HepG2 (cell line): Measurements from ENCODE around the gene STK38L. TPM values are rescaled to one million over a fixed set of nuclear protein-coding genes. Genes with fewer than 3 reads are reported as not detected.

ENCODE experiments used
- ATAC-seq: fragments of 200-7000 bp; cut with Tn5 transposase; 3 replicates; pipeline ENCODE4 v1.9.1; 2020; ENCODE audit warnings: mild to moderate bottlenecking, moderate library complexity
- BruUV-seq: library from RNA; stranded (reverse); fragments of 400-500 nt; replicated peaks from 2 replicates; lab custom pipeline; 2021; lab: Mats Ljungman, UMichigan
- CTCF ChIA-PET: fragments of 300-600 bp; formaldehyde crosslinking; extraction: SDS; loops from one replicate; lab custom pipeline; 2021; ENCODE audit warnings: low total read pairs, inconsistent platforms, low intra/inter-chr PET ratio; lab: Yijun Ruan, JAX
- POLR2A ChIA-PET: fragments of 350-600 bp; sonication (Branson Sonifier 250); formaldehyde crosslinking; loops from one replicate; lab custom pipeline; 2020; ENCODE audit warnings: antibody characterized with exemption, inconsistent platforms; lab: Yijun Ruan, JAX
- DNase-seq: peaks from one replicate; pipeline ENCODE4 v3.0.0-alpha.2; 2015; ENCODE audit warnings: low spot score
- FAIRE-seq: peaks from 3 replicates; lab custom pipeline; 2011; peaks lifted over from hg19 to GRCh38; lab: Jason Lieb, UNC
- H2AFZ ChIP-seq: one replicate; pipeline ENCODE4 v1.6.1; 2011; ENCODE audit warnings: low read length, inconsistent platforms
- H3K27ac ChIP-seq: fragments of 300-600 bp; 3 replicates; pipeline ENCODE4 v1.8.0; 2011; ENCODE audit warnings: mixed run types, mild to moderate bottlenecking, mixed read lengths, low read length, inconsistent platforms; ENCODE audit not compliant: insufficient read depth; ENCODE audit errors: extremely low read length
- H3K27me3 ChIP-seq, 2 experiments: fragments of 200-600 bp in 1 of 2; 2 replicates in 1 of 2; 3 replicates in 1 of 2; pipeline versions ENCODE4 v1.6.0 to v1.8.0; 2011; ENCODE audit warnings: low read length in 2 of 2, mild to moderate bottlenecking in 2 of 2, moderate library complexity in 2 of 2, inconsistent platforms in 1 of 2; ENCODE audit not compliant: insufficient read depth in 2 of 2, control insufficient read depth in 1 of 2
- H3K36me3 ChIP-seq, 2 experiments: fragments of 200-600 bp in 1 of 2; replicated peaks in 1 of 2; 2 replicates in 1 of 2; 3 replicates in 1 of 2; pipeline versions ENCODE4 v1.5.1 to v1.8.0; 2011; ENCODE audit warnings: low read length in 2 of 2, inconsistent platforms in 1 of 2; ENCODE audit not compliant: insufficient read depth in 2 of 2, control insufficient read depth in 1 of 2
- H3K4me1 ChIP-seq: 2 replicates; pipeline ENCODE4 v1.5.1; 2012; ENCODE audit warnings: low read length, inconsistent platforms; ENCODE audit not compliant: insufficient read depth
- H3K4me2 ChIP-seq: 2 replicates; pipeline ENCODE4 v1.6.0; 2011; ENCODE audit warnings: low read depth, low read length, inconsistent platforms
- H3K4me3 ChIP-seq, 3 experiments: fragments of 200-600 bp in 1 of 3; sonication (generic), shearing (Covaris generic) in 1 of 3; replicated peaks in 1 of 3; 2 replicates each; pipeline ENCODE4 v1.5.1; 2011 to 2016; ENCODE audit warnings: low read length in 3 of 3, inconsistent platforms in 2 of 3, low read depth in 2 of 3, mild to moderate bottlenecking in 2 of 3, control low read depth in 1 of 3, mixed read lengths in 1 of 3; ENCODE audit not compliant: insufficient read depth in 1 of 3
- H3K79me2 ChIP-seq: one replicate; pipeline ENCODE4 v1.6.1; 2011; ENCODE audit warnings: low read length, inconsistent platforms; ENCODE audit not compliant: insufficient read depth
- H3K9ac ChIP-seq: 2 replicates; pipeline ENCODE4 v1.6.0; 2011; ENCODE audit warnings: mild to moderate bottlenecking, low read depth, low read length, inconsistent platforms; ENCODE audit not compliant: insufficient read depth
- H3K9me3 ChIP-seq: 2 replicates; pipeline ENCODE4 v1.5.1; 2012; ENCODE audit warnings: mild to moderate bottlenecking, low read length
- H4K20me1 ChIP-seq: 2 replicates; pipeline ENCODE4 v1.6.0; 2011; ENCODE audit warnings: inconsistent platforms, mild to moderate bottlenecking, low read length, moderate library complexity; ENCODE audit not compliant: insufficient read depth
- CREM ChIP-seq, 2 experiments: sonication (generic) in 1 of 2; formaldehyde crosslinking in 1 of 2; IDR thresholded peaks; 2 replicates each; pipeline versions ENCODE4 v1.4.0 to v1.6.1; 2016 to 2020; ENCODE audit warnings: antibody characterized with exemption in 1 of 2, mild to moderate bottlenecking in 1 of 2, missing genetic modification reagents in 1 of 2
- MAFG ChIP-seq: sonication (generic); formaldehyde crosslinking; IDR thresholded peaks from 2 replicates; pipeline ENCODE4 v1.5.1; 2020; ENCODE audit warnings: mild to moderate bottlenecking, missing genetic modification reagents
- ZNF24 ChIP-seq: fragments of 450-650 bp; IDR thresholded peaks from 2 replicates; pipeline ENCODE4 v1.6.1; 2017; ENCODE audit warnings: antibody characterized with exemption, mild to moderate bottlenecking
- ZNF260 ChIP-seq: sonication (generic); formaldehyde crosslinking; IDR thresholded peaks from 2 replicates; pipeline ENCODE4 v1.4.0; 2020; ENCODE audit warnings: missing genetic modification reagents, low read depth, mild to moderate bottlenecking, borderline replicate concordance
- ZZZ3 ChIP-seq: sonication (generic); formaldehyde crosslinking; IDR thresholded peaks from 2 replicates; pipeline ENCODE4 v1.4.0; 2020; ENCODE audit warnings: missing genetic modification reagents, mild to moderate bottlenecking, borderline replicate concordance
- WGBS: methylation state at CpG from one replicate; pipeline ENCODE4 v1.1.6; 2017; ENCODE audit warnings: low lambda C conversion rate; 5-methylcytosine and 5-hydroxymethylcytosine counted together
- in situ Hi-C: cut with HindIII; loops from 2 replicates; pipeline ENCODE4 v1.10.0; 2017; ENCODE audit warnings: low pct_unique_long_range_greater_than_20kb; ENCODE audit not compliant: extremely low pct_ligation_motif_present
- intact Hi-C: fragments of 100-400 bp; cut with micrococcal nuclease; formaldehyde crosslinking; loops from one replicate; pipeline ENCODE4 v1.10.0; 2022; ENCODE audit not compliant: unreplicated experiment
- polyA plus RNA-seq, 8 experiments: library from polyadenylated mRNA; depleted of rRNA in 3 of 8; stranded (reverse) in 7 of 8; unstranded in 1 of 8; fragments of >200 nt; fragmentation: Illumina TruSeq in 4 of 8; extraction: Trizol in 4 of 8; gene quantifications; 2 replicates each; pipeline versions ENCODE4 v1.2.1 to v1.2.3, GENCODE V29; 2011 to 2016; ENCODE audit warnings: low read depth in 4 of 8, missing spikeins in 1 of 8, mixed read lengths in 1 of 8; ENCODE audit not compliant: insufficient read depth in 1 of 8
- total RNA-seq, 5 experiments: library from RNA; depleted of rRNA; stranded (reverse); fragments of >200 nt; fragmentation: Illumina TruSeq; extraction: Trizol; gene quantifications; 2 replicates each; pipeline ENCODE4 v1.2.3, GENCODE V29; 2016; ENCODE audit warnings: low read depth in 1 of 5
- TF ChIP-seq, protein P1 (sequence below): sonication (generic); formaldehyde crosslinking; IDR thresholded peaks from 2 replicates; pipeline ENCODE4 v1.4.0; 2020; ENCODE audit warnings: missing genetic modification reagents, mild to moderate bottlenecking, borderline replicate concordance
- TF ChIP-seq, protein P2 (sequence below): sonication (generic); formaldehyde crosslinking; IDR thresholded peaks from 2 replicates; pipeline ENCODE4 v1.4.0; 2020; ENCODE audit warnings: low read depth, missing genetic modification reagents

The STK38L gene
- total and polyA plus RNA-seq, 2 of the 13 experiments (the other 11 are each of a cell fraction or from before 2014, with no cell fraction given) = 6.1 to 26.4 TPM

DNA sequence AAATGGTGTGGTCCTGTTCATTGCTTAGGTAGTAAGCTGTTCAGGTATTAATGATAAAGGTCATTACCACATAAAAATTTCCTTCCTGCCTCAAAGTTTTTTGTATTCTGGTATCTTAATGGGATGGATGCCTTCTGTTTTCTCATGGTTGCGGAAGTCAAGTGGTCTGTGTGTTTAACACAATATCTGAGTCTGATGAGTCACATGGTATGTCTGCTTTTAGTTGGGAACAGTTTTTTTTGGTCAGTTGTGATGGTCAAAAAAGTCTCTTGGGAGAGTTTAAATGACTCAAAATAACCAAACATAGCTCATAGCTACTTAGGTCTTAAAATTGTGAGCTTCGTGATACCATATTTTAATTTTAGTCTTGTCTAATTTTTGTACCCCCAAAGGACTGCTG is 40.7 kb downstream of the STK38L start:
- in situ Hi-C loops = no loop called here
- Histone ChIP-seq H3K4me2 (no peak overlapping the region), H3K27me3 (no peaks in the 10 kb centered on the region), H2AFZ (no peak overlapping the region), H3K4me1 (peaks cover 2% of the 10 kb centered on the region; the same call in 1 of the 2 replicates), H4K20me1 (no peaks in the 10 kb centered on the region), H3K36me3 (no peaks in the 10 kb centered on the region), H3K79me2 (no peaks in the 10 kb centered on the region), H3K4me3 (no peak overlapping the region), H3K9me3 (no peaks in the 10 kb centered on the region), H3K27ac (no peak overlapping the region), H3K9ac (no peak overlapping the region)
- ChIA-PET CTCF (no interaction called here), POLR2A (no interaction called here)
- BruUV-seq = no TSS peak
- WGBS = 100% methylated on average over 2 of the region's 2 CpGs
- ATAC-seq (no peak), DNase-seq (no peak), FAIRE-seq (no peak)
- intact Hi-C loops = no loop called here
- no peak for TF ChIP-seq ZNF24
- no peak for TF ChIP-seq ZZZ3 (CRISPR knock-in tag)
- TF ChIP-seq, protein P1, sequence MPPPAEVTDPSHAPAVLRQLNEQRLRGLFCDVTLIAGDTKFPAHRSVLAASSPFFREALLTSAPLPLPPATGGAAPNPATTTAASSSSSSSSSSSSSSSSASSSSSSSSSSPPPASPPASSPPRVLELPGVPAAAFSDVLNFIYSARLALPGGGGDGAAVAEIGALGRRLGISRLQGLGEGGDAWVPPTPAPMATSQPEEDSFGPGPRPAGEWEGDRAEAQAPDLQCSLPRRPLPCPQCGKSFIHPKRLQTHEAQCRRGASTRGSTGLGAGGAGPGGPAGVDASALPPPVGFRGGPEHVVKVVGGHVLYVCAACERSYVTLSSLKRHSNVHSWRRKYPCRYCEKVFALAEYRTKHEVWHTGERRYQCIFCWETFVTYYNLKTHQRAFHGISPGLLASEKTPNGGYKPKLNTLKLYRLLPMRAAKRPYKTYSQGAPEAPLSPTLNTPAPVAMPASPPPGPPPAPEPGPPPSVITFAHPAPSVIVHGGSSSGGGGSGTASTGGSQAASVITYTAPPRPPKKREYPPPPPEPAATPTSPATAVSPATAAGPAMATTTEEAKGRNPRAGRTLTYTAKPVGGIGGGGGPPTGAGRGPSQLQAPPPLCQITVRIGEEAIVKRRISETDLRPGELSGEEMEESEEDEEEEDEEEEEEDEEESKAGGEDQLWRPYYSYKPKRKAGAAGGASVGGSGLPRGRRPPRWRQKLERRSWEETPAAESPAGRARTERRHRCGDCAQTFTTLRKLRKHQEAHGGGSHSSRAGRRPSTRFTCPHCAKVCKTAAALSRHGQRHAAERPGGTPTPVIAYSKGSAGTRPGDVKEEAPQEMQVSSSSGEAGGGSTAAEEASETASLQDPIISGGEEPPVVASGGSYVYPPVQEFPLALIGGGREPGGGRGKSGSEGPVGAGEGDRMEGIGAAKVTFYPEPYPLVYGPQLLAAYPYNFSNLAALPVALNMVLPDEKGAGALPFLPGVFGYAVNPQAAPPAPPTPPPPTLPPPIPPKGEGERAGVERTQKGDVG = no peak
- TF ChIP-seq CREM (IDR thresholded peaks at IDR 0.05) = no peak
- no peak for TF ChIP-seq CREM (CRISPR knock-in tag; IDR thresholded peaks at IDR 0.05)
- TF ChIP-seq, protein P2, sequence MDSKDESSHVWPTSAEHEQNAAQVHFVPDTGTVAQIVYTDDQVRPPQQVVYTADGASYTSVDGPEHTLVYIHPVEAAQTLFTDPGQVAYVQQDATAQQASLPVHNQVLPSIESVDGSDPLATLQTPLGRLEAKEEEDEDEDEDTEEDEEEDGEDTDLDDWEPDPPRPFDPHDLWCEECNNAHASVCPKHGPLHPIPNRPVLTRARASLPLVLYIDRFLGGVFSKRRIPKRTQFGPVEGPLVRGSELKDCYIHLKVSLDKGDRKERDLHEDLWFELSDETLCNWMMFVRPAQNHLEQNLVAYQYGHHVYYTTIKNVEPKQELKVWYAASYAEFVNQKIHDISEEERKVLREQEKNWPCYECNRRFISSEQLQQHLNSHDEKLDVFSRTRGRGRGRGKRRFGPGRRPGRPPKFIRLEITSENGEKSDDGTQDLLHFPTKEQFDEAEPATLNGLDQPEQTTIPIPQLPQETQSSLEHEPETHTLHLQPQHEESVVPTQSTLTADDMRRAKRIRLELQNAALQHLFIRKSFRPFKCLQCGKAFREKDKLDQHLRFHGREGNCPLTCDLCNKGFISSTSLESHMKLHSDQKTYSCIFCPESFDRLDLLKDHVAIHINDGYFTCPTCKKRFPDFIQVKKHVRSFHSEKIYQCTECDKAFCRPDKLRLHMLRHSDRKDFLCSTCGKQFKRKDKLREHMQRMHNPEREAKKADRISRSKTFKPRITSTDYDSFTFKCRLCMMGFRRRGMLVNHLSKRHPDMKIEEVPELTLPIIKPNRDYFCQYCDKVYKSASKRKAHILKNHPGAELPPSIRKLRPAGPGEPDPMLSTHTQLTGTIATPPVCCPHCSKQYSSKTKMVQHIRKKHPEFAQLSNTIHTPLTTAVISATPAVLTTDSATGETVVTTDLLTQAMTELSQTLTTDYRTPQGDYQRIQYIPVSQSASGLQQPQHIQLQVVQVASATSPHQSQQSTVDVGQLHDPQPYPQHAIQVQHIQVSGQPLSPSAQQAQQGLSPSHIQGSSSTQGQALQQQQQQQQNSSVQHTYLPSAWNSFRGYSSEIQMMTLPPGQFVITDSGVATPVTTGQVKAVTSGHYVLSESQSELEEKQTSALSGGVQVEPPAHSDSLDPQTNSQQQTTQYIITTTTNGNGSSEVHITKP (CRISPR knock-in tag) = no peak
- no peak for TF ChIP-seq MAFG
- no peak for TF ChIP-seq ZNF260 (CRISPR knock-in tag)
